Natural killer cell (primary cell): Measurements from ENCODE around the gene PRCC. TPM values are rescaled to one million over a fixed set of nuclear protein-coding genes. Genes with fewer than 3 reads are reported as not detected.

Experiments used
- ATAC-seq, 3 donors: fragments of 150-1000 bp in 2 of 3; fragments of 200-7000 bp in 1 of 3; cut with Tn5 transposase; 1 replicate in 1 of 3; 2 replicates in 2 of 3; pipeline ENCODE4 v1.10.0; 2021; ENCODE audit warnings: mild to moderate bottlenecking in 2 of 3, moderate library complexity in 2 of 3
- DNase-seq, 2 donors: peaks; one replicate each; pipeline versions ENCODE4 v3.0.0 to v3.0.0-alpha.2; 2013 to 2021; ENCODE audit warnings: mixed read lengths in 1 of 2
- H3K27ac ChIP-seq: one replicate; pipeline ENCODE4 v1.5.1; 2013; ENCODE audit warnings: mild to moderate bottlenecking, low read length
- H3K27me3 ChIP-seq: one replicate; pipeline ENCODE4 v1.6.1; 2013; ENCODE audit warnings: low read length; ENCODE audit not compliant: control insufficient read depth, insufficient read depth
- H3K36me3 ChIP-seq: one replicate; pipeline ENCODE4 v1.6.1; 2013; ENCODE audit warnings: low read length; ENCODE audit not compliant: control insufficient read depth, insufficient read depth
- H3K4me1 ChIP-seq: one replicate; pipeline ENCODE4 v1.6.1; 2013; ENCODE audit warnings: low read length; ENCODE audit not compliant: control insufficient read depth, insufficient read depth
- H3K4me3 ChIP-seq: one replicate; pipeline ENCODE4 v1.5.1; 2013; ENCODE audit warnings: low read length
- H3K9me3 ChIP-seq: one replicate; pipeline ENCODE4 v1.6.1; 2013; ENCODE audit warnings: low read length; ENCODE audit not compliant: control insufficient read depth, insufficient read depth
- H3K27ac Mint-ChIP-seq, 2 donors: one replicate each; pipeline ENCODE4 v1.8.0; 2022; ENCODE audit warnings: mild to moderate bottlenecking in 2 of 2, mixed read lengths in 2 of 2, moderate library complexity in 1 of 2
- H3K27me3 Mint-ChIP-seq, 2 donors: one replicate each; pipeline ENCODE4 v1.8.0; 2022; ENCODE audit warnings: low read depth in 2 of 2, mixed read lengths in 2 of 2
- H3K36me3 Mint-ChIP-seq: one replicate; pipeline ENCODE4 v1.8.0; 2022; ENCODE audit warnings: mixed read lengths
- H3K4me1 Mint-ChIP-seq, 2 donors: one replicate each; pipeline ENCODE4 v1.8.0; 2022; ENCODE audit warnings: mixed read lengths in 2 of 2
- H3K4me3 Mint-ChIP-seq: one replicate; pipeline ENCODE4 v1.8.0; 2022; ENCODE audit warnings: mild to moderate bottlenecking, moderate library complexity, mixed read lengths
- H3K9me3 Mint-ChIP-seq, 2 donors: one replicate each; pipeline ENCODE4 v1.8.0; 2022; ENCODE audit warnings: mixed read lengths in 2 of 2
- WGBS: methylation state at CpG from one replicate; pipeline ENCODE4 v1.1.7; 2013; ENCODE audit warnings: missing lambda C conversion rate; ENCODE audit not compliant: insufficient coverage; 5-methylcytosine and 5-hydroxymethylcytosine counted together
- intact Hi-C: fragments of 100-400 bp; cut with micrococcal nuclease; formaldehyde crosslinking; loops from one replicate; pipeline ENCODE4 v1.14.2; 2022
- total RNA-seq, 4 donors: library from RNA; stranded (reverse); fragments of 120-200 nt in 1 of 4; gene quantifications; one replicate each; pipeline versions ENCODE4 v1.2.3 to v1.2.4, GENCODE V29; 2013 to 2022
- TF ChIP-seq, protein P1 (sequence below): fragments of 200-600 bp; IDR thresholded peaks from one replicate; pipeline ENCODE4 v1.8.0; 2022; ENCODE audit warnings: antibody characterized with exemption

PRCC gene
- total RNA-seq, 3 donors from 2014 or later (not counting 1 experiment from before 2014, with no cell fraction given): 66.5 to 92.4 (median 69.1) TPM

DNA sequence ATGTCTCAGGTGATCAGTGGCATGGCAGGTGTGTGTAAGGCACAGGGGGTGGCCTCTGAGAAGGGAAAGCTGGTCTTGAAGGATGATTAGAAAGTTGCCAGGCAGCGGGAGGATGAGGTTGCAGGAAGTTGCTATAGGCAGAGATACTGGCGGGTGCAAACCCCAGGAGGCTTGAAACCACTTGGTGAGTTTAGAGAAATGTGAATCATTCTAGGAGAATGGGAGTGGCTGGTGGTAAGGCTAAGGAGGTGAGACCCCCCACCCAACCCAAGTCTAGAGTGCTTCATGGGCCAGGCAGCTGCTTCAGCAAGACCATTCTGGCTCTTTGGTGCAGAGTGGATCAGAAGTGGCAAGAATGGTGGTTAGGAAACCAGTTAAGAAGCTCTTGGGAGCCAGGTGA, 40.3 kb downstream of the PRCC start:
- peak; percentile 27 to 49 (median 35) for ATAC-seq
- H3K27me3 Mint-ChIP-seq: no peaks in the 10 kb centered on the region
- no peaks in the 10 kb centered on the region for H3K9me3 Mint-ChIP-seq
- peak overlapping the region; percentile 50 for H3K27ac ChIP-seq
- WGBS: 13% methylated on average over 2 of the region's 2 CpGs
- TF ChIP-seq, protein P1, sequence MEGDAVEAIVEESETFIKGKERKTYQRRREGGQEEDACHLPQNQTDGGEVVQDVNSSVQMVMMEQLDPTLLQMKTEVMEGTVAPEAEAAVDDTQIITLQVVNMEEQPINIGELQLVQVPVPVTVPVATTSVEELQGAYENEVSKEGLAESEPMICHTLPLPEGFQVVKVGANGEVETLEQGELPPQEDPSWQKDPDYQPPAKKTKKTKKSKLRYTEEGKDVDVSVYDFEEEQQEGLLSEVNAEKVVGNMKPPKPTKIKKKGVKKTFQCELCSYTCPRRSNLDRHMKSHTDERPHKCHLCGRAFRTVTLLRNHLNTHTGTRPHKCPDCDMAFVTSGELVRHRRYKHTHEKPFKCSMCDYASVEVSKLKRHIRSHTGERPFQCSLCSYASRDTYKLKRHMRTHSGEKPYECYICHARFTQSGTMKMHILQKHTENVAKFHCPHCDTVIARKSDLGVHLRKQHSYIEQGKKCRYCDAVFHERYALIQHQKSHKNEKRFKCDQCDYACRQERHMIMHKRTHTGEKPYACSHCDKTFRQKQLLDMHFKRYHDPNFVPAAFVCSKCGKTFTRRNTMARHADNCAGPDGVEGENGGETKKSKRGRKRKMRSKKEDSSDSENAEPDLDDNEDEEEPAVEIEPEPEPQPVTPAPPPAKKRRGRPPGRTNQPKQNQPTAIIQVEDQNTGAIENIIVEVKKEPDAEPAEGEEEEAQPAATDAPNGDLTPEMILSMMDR: no peak
- intact Hi-C loops: no loop called here
- H3K27me3 ChIP-seq: no peaks in the 10 kb centered on the region
- H3K4me1 ChIP-seq: peaks cover 60% of the 10 kb centered on the region
- H3K36me3 ChIP-seq: peaks cover 54% of the 10 kb centered on the region
- peaks cover 16% of the 10 kb centered on the region for H3K36me3 Mint-ChIP-seq
- H3K4me1 Mint-ChIP-seq: peaks cover 59 to 89% of the 10 kb centered on the region in 2 donors
- no peaks in the 10 kb centered on the region for H3K9me3 ChIP-seq
- no peak overlapping the region for H3K4me3 ChIP-seq
- H3K27ac Mint-ChIP-seq: peak overlapping the region; percentile 94 to 98
- peak in 1 of 2 donors; percentile 38 for DNase-seq
- H3K4me3 Mint-ChIP-seq: peak overlapping the region; percentile 85

DNA sequence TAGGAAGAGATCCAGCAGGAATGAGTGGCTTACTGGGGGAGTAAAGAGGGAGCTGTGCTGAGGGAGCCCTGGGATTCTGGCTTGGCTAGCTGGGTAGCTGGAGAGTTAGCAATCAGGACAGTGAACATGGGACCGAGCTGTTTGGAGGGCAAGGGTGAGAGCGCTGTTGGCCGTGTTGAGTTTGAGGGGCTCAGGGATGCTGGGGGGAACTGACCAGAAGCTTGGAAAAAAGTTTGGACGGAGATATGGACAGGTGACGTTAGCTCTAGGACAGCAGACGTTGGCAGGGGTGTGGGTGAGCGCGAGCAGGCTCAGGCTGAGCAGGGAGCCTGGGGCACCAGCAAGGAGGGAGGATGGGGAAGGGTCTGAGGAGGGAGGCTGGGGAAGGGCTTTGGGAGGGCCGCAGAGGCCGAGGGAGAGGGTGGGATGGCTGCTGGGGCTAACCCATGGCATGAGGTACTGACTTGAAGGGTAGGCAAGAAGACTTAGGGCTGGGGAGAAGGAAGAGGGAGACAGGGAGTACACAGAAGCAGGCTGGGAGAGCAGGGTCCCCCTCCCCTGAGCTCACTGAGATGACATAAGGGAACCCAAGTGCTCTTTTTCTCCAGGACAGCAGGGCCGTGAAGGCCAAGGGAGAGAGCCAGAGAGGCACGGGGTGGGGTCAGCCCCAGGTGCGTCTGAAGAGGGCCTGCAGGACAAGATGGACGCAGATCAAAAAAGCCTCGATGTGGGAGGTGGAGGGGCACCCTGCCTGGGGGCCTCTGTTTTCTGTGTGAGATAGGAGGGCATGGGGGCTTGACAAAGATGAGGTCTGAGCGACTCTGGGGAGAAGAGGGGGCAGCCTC, 41.1 kb downstream of the PRCC start:
- no peak overlapping the region for H3K4me3 ChIP-seq
- Mint-ChIP-seq H3K4me3 (peak overlapping the region; percentile 85), H3K9me3 (no peaks in the 10 kb centered on the region), H3K4me1 (peaks cover 67 to 90% of the 10 kb centered on the region in 2 donors), H3K27ac (peak overlapping the region; percentile 94 to 98), H3K27me3 (no peaks in the 10 kb centered on the region), H3K36me3 (peaks cover 20% of the 10 kb centered on the region)
- ATAC-seq (no peak), DNase-seq (no peak)
- H3K36me3 ChIP-seq: peaks cover 62% of the 10 kb centered on the region
- no peaks in the 10 kb centered on the region for H3K27me3 ChIP-seq
- intact Hi-C loops: no loop called here
- H3K27ac ChIP-seq: peak overlapping the region; percentile 50
- peaks cover 68% of the 10 kb centered on the region for H3K4me1 ChIP-seq
- no peaks in the 10 kb centered on the region for H3K9me3 ChIP-seq
- TF ChIP-seq, protein P1: no peak
- WGBS: 94% methylated on average over 16 of the region's 16 CpGs

DNA sequence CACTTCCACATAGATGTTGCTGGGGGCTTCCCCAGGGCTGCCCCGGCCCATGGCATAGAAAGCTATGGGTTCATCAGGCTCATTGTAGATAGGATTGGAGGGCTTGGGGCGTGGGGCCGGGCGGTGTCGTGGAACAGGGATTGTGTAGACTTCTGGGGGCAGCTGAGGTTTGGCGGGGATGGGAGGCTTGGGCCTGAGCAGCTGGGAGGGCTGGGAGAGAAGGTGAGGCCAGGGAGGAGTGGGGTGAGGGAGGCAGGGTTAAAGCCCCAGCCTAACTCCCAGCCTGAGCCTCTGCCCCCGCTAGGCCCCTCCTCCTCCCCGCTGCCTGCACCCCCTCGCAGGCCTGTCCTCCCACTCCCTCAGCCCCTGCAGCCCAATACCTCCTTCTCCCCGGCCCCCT, 41.9 kb downstream of the PRCC start:
- Mint-ChIP-seq H3K4me1 (peaks cover 70 to 92% of the 10 kb centered on the region in 2 donors), H3K9me3 (no peaks in the 10 kb centered on the region), H3K27me3 (no peaks in the 10 kb centered on the region), H3K27ac (peak overlapping the region; percentile 94 to 98), H3K36me3 (peaks cover 20% of the 10 kb centered on the region), H3K4me3 (peak overlapping the region; percentile 85)
- ATAC-seq (no peak), DNase-seq (no peak)
- WGBS: 96% methylated on average over 9 of the region's 10 CpGs
- no peaks in the 10 kb centered on the region for H3K27me3 ChIP-seq
- peaks cover 72% of the 10 kb centered on the region for H3K4me1 ChIP-seq
- no peak overlapping the region for H3K4me3 ChIP-seq
- intact Hi-C loops: no loop called here
- TF ChIP-seq, protein P1: no peak
- no peak overlapping the region for H3K27ac ChIP-seq
- no peaks in the 10 kb centered on the region for H3K9me3 ChIP-seq
- H3K36me3 ChIP-seq: peaks cover 62% of the 10 kb centered on the region
